Superior temporal gyrus (tissue), 1 donor: ENCODE measurements around the gene ARHGDIG.
A peak's percentile ranks its signal among the peaks of the same experiment; 100 is the strongest.

ENCODE experiments used
- DNase-seq: peaks from one replicate; pipeline ENCODE4 v3.0.0-alpha.2; 2016; ENCODE audit errors: extremely low spot score

ARHGDIG gene

GRCh38 chr16:296806-297510 lies 16.6 kb downstream of the ARHGDIG start:
- no peak for DNase-seq

- no peak for DNase-seq
Observed at GRCh38 chr16:297832-298231, 17.4 kb downstream of the ARHGDIG start.

- no peak for DNase-seq
Observed at GRCh38 chr16:301235-301634, 20.8 kb downstream of the ARHGDIG start.

- no peak for DNase-seq
Observed at GRCh38 chr16:301950-302349, 21.6 kb downstream of the ARHGDIG start.

GRCh38 chr16:303760-304505 lies 23.5 kb downstream of the ARHGDIG start:
- no peak for DNase-seq

- DNase-seq, result peak; percentile 34
Observed at GRCh38 chr16:305916-306626, 25.7 kb downstream of the ARHGDIG start.

GRCh38 chr16:306911-307370 lies 26.6 kb downstream of the ARHGDIG start:
- no peak for DNase-seq

- DNase-seq, result no peak
Observed at GRCh38 chr16:307691-308312, 27.4 kb downstream of the ARHGDIG start.

GRCh38 chr16:309476-309875 lies 29.1 kb downstream of the ARHGDIG start:
- DNase-seq, result no peak

- no peak for DNase-seq
Observed at GRCh38 chr16:311725-312124, 31.3 kb downstream of the ARHGDIG start.

- no peak for DNase-seq
Observed at GRCh38 chr16:314351-314750, 34.0 kb downstream of the ARHGDIG start.

- DNase-seq, result peak; percentile 13
Observed at GRCh38 chr16:314795-315299, 34.5 kb downstream of the ARHGDIG start.

- no peak for DNase-seq
Observed at GRCh38 chr16:316741-317464, 36.5 kb downstream of the ARHGDIG start.

GRCh38 chr16:317583-317982 lies 37.2 kb downstream of the ARHGDIG start:
- DNase-seq, result no peak

GRCh38 chr16:318628-319027 lies 38.2 kb downstream of the ARHGDIG start:
- no peak for DNase-seq

- no peak for DNase-seq
Observed at GRCh38 chr16:320206-320605, 39.8 kb downstream of the ARHGDIG start.

GRCh38 chr16:321532-321931 lies 41.1 kb downstream of the ARHGDIG start:
- no peak for DNase-seq

GRCh38 chr16:322476-323143 lies 42.2 kb downstream of the ARHGDIG start:
- no peak for DNase-seq

- DNase-seq, result no peak
Observed at GRCh38 chr16:324201-324450, 43.7 kb downstream of the ARHGDIG start.

GRCh38 chr16:324451-325334 lies 44.3 kb downstream of the ARHGDIG start:
- DNase-seq, result no peak
